ENCODE results near the gene ALS2CL. TPM values are rescaled to one million over a fixed set of nuclear protein-coding genes. Genes with fewer than 3 reads are reported as not detected.

ALS2CL gene, protein sequence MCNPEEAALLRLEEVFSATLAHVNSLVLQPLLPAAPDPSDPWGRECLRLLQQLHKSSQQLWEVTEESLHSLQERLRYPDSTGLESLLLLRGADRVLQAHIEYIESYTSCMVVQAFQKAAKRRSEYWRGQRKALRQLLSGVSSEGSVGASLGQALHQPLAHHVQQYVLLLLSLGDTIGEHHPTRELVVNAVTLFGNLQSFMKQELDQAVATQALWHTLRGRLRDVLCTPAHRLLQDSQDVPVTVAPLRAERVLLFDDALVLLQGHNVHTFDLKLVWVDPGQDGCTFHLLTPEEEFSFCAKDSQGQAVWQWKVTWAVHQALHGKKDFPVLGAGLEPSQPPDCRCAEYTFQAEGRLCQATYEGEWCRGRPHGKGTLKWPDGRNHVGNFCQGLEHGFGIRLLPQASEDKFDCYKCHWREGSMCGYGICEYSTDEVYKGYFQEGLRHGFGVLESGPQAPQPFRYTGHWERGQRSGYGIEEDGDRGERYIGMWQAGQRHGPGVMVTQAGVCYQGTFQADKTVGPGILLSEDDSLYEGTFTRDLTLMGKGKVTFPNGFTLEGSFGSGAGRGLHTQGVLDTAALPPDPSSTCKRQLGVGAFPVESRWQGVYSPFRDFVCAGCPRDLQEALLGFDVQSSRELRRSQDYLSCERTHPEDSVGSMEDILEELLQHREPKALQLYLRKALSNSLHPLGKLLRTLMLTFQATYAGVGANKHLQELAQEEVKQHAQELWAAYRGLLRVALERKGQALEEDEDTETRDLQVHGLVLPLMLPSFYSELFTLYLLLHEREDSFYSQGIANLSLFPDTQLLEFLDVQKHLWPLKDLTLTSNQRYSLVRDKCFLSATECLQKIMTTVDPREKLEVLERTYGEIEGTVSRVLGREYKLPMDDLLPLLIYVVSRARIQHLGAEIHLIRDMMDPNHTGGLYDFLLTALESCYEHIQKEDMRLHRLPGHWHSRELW
- total RNA-seq, result 5.0 and 8.5 TPM in 2 replicates

DNA sequence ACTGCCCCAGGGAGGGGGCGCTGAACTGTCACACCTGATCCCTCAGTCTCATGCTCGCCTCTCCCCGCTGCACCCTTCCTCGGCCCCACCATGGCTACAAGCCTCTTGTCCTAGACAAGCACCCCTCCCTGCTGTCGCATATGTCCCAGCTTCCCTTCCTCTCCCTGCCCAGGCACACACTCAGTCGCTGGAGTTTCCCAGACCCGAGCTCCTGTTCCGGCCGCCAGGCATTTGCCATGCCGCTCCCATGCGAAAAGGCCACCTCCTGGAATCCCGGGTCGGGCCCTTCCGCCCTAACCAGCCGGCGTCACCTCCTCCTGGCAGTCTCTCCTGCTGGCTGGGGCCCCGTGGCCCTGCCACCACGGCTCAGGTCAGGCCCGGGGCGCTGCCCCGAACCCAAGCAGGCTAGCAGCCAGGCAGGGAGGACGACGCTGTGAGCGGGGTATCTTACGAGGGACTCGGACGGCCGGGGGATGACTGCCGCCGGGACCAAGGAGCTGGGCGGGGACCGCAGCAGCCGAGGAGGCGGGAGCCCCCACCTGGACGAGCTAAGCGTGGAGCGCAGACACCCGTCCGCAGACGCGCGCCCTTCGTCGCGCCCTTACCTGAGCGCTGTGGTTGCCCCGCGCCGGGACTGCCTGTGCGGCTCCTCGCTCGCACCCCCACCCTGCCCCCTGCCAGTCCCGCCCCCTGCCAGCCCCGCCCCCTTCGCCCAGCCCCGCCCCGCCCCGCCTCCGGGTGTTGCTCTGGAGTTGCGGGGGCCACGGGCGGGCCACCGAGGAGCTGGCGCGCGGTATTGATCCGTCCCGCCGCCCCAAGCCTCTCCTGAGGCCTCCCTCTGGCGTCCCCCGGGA is at the start of gene ALS2CL:
Gene ALS2CL (minus strand): TSS at position 642 of the 854 bp plus-strand sequence. CDS start 4,239 bp downstream, outside the sequence.

DNA sequence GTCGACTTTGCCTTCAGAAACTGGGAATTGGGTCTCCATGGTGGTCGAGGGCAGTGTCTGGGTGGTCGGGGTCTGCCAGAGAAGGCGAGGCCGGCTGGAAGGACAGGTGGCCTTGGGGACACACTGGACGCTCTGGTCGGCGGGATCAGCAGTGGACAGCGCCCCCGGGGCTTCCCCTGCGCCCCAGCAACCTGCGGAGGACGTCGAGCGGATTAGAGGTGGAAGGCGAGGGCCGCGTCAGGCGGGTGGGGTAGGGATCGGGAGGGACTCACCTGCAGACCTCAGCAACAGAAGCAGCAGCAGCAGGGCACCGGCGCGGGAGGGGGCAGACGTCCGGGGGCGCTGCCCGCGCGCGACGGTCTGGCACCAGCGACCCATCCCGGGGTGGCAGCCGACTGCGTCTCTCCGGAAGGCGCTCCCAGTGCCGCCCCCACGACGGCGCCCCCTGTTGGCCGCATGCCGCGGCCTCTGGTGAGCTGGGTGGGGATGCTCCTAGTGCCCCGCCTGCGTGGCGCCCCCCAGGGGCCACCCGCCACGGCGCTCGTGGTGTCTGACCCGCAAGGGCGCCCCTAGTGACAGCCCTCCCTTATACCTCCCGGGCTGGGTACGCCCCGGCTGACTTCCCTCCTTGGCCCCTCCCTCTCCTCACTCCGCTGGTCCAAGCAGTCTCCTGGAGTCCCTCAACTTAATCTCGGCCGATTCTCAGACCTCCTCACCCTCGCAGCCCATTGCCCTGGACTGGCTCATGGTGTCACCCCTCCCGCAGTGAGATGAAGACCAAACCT is 24.2 kb upstream of the ALS2CL start, which contains the start of gene PRSS50:
Gene PRSS50 (minus strand): TSS at position 423 of the 785 bp plus-strand sequence. CDS start 45 bp downstream, at position 378.

DNA sequence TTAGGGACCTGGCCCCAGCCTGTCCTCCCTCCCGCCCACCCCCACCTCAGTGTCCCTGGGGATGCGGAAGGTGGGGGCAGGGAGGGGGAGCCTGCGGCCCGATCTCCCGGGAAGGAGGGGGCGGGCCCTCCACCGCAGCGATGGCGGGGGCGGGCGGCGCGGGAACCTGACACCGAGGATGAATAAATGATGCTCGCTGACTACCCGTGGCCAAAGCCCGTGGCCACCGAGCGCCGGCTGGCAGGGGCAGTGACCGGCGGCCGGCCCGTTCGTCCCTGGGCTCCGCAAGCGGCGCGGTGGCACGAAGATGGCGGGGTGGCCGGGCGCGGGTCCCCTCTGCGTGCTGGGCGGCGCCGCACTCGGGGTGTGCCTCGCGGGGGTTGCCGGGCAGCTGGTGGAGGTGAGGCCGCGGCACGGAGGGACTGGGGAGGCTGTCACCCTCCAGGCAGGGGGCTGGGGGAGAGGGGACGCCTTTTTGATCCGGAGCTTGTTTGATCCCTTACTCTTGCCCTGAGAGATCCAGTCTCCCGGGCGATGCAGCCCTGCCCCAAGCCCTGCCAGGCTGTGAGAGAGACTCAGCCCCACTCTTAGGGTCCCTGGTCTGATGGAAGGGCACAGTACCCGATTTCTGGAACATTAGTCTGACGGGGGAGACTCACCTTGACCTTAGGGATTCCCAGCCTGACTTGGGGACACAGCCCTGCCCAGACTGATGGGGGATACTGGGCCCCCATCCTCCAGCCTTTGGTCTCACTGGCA is 7.9 kb upstream of the ALS2CL start, which contains the start of gene TMIE:
Gene TMIE (plus strand): TSS at position 212 of the 759 bp plus-strand sequence. CDS start 96 bp downstream, at position 308.

Other genes with a start within 250 kb of the ALS2CL start
- 0.09 TPM in 1 of 2 replicates, not detected in the other for gene LTF, start 228.8 kb downstream of the ALS2CL start, total RNA-seq
- not detected in 2 replicates for gene RTP3, start 195.7 kb downstream of the ALS2CL start, total RNA-seq
- under 0.01 and 0.09 TPM in 2 replicates for gene LRRC2, start 127.4 kb downstream of the ALS2CL start, total RNA-seq
- not detected in 2 replicates for gene FAM240A, start 81.2 kb downstream of the ALS2CL start, total RNA-seq
- 0.19 TPM in 1 of 2 replicates, not detected in the other for gene TMIE, start 7.7 kb upstream of the ALS2CL start, total RNA-seq
- not detected in 2 replicates for gene PRSS50, start 24.2 kb upstream of the ALS2CL start, total RNA-seq
- not detected in 2 replicates for gene MYL3, start 169.8 kb upstream of the ALS2CL start, total RNA-seq
- gene PTH1R, start 184.0 kb upstream of the ALS2CL start, total RNA-seq, result 0.18 and 0.85 TPM in 2 replicates